ENCODE data around the gene ATAD2B. TPM values are rescaled to one million over a fixed set of nuclear protein-coding genes. Genes with fewer than 3 reads are reported as not detected.

Gene ATAD2B
- total RNA-seq, 1 experiment from 2014 or later = 19.7 TPM

DNA sequence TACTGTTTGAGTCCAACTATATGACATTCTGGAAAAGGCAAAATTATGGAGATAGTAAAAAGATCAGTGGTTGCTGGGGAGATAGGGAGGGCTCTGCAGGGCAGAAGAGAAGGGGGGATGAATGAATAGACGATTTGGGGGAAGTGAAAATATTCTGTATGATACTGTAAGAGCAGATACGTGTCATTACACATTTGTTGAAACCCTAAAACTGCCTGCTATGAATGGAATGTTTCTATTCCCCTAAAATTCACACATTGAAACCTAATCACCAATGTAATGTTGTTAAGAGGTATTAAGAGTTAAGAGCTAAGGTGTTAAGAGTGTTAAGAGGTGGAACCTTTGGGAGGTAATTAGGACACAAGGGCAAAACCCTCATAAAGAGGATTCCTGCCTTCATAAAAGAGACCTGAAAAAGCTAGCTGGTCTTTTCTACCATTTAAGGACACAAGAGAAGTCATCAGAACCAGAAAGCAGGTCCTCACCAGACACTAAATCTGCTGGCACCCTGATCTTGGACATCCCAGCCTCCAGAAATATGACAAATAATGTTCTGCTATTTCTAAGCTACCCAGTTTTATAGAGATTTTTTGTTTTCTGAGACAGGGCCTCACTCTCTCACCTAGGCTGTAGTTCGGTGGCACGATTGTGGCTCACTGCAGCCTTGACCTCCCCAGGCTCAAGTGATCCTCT lies 76.2 kb downstream of the ATAD2B start:
- no peak for DNase-seq
- Mint-ChIP-seq H3K9me3 (ENCODE audit: low read depth, unreplicated experiment) (no peaks in the 10 kb centered on the region), H3K27me3 (ENCODE audit: unreplicated experiment) (no peaks in the 10 kb centered on the region), H3K36me3 (ENCODE audit: insufficient read depth, unreplicated experiment) (no peaks in the 10 kb centered on the region), H3K4me3 (ENCODE audit: low read depth, unreplicated experiment) (no peak overlapping the region), H3K4me1 (ENCODE audit: low read depth, unreplicated experiment) (no peaks in the 10 kb centered on the region), H3K27ac (ENCODE audit: unreplicated experiment) (no peak overlapping the region)
- TF ChIP-seq, protein P1, sequence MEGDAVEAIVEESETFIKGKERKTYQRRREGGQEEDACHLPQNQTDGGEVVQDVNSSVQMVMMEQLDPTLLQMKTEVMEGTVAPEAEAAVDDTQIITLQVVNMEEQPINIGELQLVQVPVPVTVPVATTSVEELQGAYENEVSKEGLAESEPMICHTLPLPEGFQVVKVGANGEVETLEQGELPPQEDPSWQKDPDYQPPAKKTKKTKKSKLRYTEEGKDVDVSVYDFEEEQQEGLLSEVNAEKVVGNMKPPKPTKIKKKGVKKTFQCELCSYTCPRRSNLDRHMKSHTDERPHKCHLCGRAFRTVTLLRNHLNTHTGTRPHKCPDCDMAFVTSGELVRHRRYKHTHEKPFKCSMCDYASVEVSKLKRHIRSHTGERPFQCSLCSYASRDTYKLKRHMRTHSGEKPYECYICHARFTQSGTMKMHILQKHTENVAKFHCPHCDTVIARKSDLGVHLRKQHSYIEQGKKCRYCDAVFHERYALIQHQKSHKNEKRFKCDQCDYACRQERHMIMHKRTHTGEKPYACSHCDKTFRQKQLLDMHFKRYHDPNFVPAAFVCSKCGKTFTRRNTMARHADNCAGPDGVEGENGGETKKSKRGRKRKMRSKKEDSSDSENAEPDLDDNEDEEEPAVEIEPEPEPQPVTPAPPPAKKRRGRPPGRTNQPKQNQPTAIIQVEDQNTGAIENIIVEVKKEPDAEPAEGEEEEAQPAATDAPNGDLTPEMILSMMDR (IDR thresholded peaks at IDR 0.05; ENCODE audit: unreplicated experiment) = no peak
- intact Hi-C loops (cut with micrococcal nuclease; ENCODE audit: unreplicated experiment) = no loop called here
- CTCF ChIA-PET = no interaction called here
- no TSS peak for BruUV-seq (replicated peaks)

DNA sequence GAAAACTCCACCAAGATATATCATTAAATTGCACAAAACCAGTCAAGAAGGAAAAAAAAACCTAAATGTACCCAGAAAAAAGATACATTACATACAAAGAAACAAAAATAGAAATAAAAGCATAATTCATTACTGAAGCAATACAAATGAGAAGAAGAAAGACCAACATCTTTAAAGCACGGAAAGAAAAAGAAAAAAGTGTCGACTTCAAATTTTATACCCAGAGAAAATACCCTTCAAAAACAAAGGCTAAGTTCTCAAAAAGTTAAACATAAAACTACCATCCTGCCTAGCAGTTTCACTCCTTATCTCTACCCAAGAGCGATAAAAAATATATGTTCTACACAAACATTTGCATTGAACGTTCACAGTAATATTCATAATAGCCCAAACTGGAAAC lies 82.0 kb downstream of the ATAD2B start:
- CTCF ChIA-PET = no interaction called here
- TF ChIP-seq, protein P1 (IDR thresholded peaks at IDR 0.05; ENCODE audit: unreplicated experiment) = no peak
- H3K36me3 Mint-ChIP-seq (ENCODE audit: insufficient read depth, unreplicated experiment) = no peaks in the 10 kb centered on the region
- no peak for DNase-seq
- no peaks in the 10 kb centered on the region for H3K27me3 Mint-ChIP-seq (ENCODE audit: unreplicated experiment)
- intact Hi-C loops (cut with micrococcal nuclease; ENCODE audit: unreplicated experiment) = no loop called here
- H3K4me1 Mint-ChIP-seq (ENCODE audit: low read depth, unreplicated experiment) = peaks cover 9% of the 10 kb centered on the region
- H3K9me3 Mint-ChIP-seq (ENCODE audit: low read depth, unreplicated experiment) = no peaks in the 10 kb centered on the region
- BruUV-seq (replicated peaks) = no TSS peak
- no peak overlapping the region for H3K27ac Mint-ChIP-seq (ENCODE audit: unreplicated experiment)
- H3K4me3 Mint-ChIP-seq (ENCODE audit: low read depth, unreplicated experiment) = no peak overlapping the region

DNA sequence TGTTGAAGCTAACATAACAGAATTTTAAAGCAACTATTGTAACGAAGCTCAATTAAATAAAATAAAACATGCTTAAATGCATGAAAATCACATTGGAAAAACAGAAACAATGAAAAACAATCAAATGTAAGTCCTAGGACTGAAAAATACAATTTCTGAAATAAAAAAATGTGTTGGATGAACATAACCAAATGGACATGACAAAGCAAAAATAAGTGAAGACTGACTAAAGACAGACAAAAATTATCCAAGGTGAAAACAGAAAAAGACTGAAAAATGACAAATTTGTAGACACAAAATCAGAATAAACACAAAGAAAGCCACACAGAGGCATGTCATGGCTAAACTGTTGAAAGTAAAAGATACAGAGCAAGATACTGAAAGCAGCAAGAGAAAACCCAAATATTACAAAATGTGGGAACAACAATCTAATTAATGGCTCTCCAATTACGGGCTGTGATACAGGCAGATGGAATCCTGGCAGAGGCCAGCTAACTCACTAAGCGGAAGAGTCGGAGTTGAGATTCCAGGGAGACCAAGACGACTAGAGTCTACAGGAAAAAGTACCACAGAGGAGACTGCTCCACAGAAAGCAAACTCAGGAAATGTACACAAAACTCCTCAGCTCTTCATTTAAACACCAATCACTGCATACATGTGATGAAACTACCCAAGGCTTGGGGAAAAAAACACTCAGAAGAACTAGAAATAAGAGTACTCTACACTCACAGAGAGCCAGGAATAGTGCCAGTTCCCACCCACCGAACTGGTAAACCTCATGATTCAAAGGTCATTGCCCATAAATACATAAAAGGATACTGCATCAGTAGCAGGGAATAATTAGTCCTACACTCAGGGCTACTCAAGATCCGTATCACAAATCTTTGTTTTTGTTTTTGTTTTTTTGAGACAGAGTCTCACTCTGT lies 83.6 kb downstream of the ATAD2B start:
- Mint-ChIP-seq H3K4me1 (ENCODE audit: low read depth, unreplicated experiment) (peaks cover 9% of the 10 kb centered on the region), H3K4me3 (ENCODE audit: low read depth, unreplicated experiment) (no peak overlapping the region), H3K9me3 (ENCODE audit: low read depth, unreplicated experiment) (no peaks in the 10 kb centered on the region), H3K27me3 (ENCODE audit: unreplicated experiment) (no peaks in the 10 kb centered on the region), H3K36me3 (ENCODE audit: insufficient read depth, unreplicated experiment) (no peaks in the 10 kb centered on the region), H3K27ac (ENCODE audit: unreplicated experiment) (peak overlapping the region; percentile 9)
- no peak for DNase-seq
- intact Hi-C loops (cut with micrococcal nuclease; ENCODE audit: unreplicated experiment) = no loop called here
- BruUV-seq (replicated peaks) = no TSS peak
- TF ChIP-seq, protein P1 (IDR thresholded peaks at IDR 0.05; ENCODE audit: unreplicated experiment) = no peak
- CTCF ChIA-PET = no interaction called here

DNA sequence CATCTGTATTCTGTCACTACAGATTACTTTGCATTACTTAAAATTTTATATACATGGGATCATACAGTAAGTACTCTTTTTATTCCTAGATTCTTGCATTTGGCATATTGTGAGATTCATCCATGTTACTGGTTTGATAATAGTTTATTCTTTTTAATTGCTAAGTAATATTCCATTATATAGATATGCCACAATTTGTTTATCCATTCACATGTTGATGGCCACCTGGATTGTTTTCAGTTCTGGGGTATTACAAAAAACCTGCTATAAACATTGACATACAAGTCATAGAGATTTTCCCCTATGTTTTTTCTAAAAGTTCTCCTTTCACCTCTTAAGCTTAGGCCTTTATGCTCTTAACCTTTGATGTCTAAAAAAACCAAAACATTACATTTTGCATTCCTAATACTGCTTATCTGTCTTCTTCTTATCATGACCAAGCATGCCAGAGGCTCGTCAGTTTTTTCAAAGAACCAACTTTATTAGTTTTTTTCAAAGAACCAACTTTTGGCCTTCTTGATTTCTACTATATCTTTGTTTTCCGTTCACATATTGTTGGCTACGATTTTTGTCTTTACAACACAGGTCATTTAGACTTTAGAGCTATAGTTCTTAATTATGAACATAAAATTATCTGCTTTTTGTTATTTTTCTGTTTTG lies 86.9 kb downstream of the ATAD2B start:
- no peak overlapping the region for H3K4me3 Mint-ChIP-seq (ENCODE audit: low read depth, unreplicated experiment)
- CTCF ChIA-PET = no interaction called here
- no peak for DNase-seq
- no TSS peak for BruUV-seq (replicated peaks)
- no peaks in the 10 kb centered on the region for H3K36me3 Mint-ChIP-seq (ENCODE audit: insufficient read depth, unreplicated experiment)
- intact Hi-C loops (cut with micrococcal nuclease; ENCODE audit: unreplicated experiment) = no loop called here
- no peaks in the 10 kb centered on the region for H3K9me3 Mint-ChIP-seq (ENCODE audit: low read depth, unreplicated experiment)
- no peaks in the 10 kb centered on the region for H3K27me3 Mint-ChIP-seq (ENCODE audit: unreplicated experiment)
- H3K4me1 Mint-ChIP-seq (ENCODE audit: low read depth, unreplicated experiment) = peaks cover 9% of the 10 kb centered on the region
- TF ChIP-seq, protein P1 (IDR thresholded peaks at IDR 0.05; ENCODE audit: unreplicated experiment) = no peak
- H3K27ac Mint-ChIP-seq (ENCODE audit: unreplicated experiment) = no peak overlapping the region

Data from Calu3 (cell line).